NT2/D1 (cell line): ENCODE measurements around the gene MARVELD3.

Experiments
- SUZ12 ChIP-seq: IDR thresholded peaks from 2 replicates; pipeline ENCODE4 v1.6.1; 2011; ENCODE audit not compliant: insufficient read length, insufficient read depth; ENCODE audit errors: extremely low read depth
- YY1 ChIP-seq: IDR thresholded peaks from 2 replicates; pipeline ENCODE4 v1.6.1; 2011; ENCODE audit not compliant: insufficient read length, insufficient read depth
- ZNF274 ChIP-seq: IDR thresholded peaks from 2 replicates; pipeline ENCODE4 v1.6.1; 2011; ENCODE audit warnings: mild to moderate bottlenecking, low read depth, low read length

DNA sequence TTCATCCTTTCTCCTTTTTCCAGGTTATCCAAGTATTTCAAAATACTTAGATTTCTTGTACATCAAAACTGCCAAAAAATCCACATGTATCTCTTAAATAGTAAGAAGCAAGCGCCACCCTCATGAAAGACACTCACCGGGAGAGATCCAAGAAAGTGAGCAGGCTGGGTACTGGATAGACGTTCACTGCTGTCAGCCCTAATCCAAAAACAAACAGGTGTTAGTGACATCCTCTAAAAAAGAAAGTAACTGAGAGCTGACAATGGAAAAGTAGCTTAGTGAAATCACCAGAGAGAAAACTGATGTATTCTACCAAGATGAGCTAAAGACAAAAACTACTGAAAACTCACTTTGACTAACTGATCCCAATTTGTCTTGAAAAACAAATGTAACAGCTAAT, 46.1 kb downstream of the MARVELD3 start:
- TF ChIP-seq SUZ12, result no peak
- no peak for TF ChIP-seq YY1
- TF ChIP-seq ZNF274, result no peak
